NCI-H345 treated with DMSO at 0.1 percent for 48 hours (cell line): ENCODE data around the gene TRAF1.

Experiments used
- DNase-seq: peaks from one replicate; lab custom pipeline; 2025; ENCODE audit not compliant: unreplicated experiment; lab: John Stamatoyannopoulos, UW

The TRAF1 gene

GRCh38 chr9:120941046-120941770 is 14.6 kb upstream of the TRAF1 start:
- no peak for DNase-seq

- DNase-seq = no peak
Measured at GRCh38 chr9:120940573-120940972, 14.0 kb upstream of the TRAF1 start.

- DNase-seq = no peak
Measured at GRCh38 chr9:120938851-120939250, 12.3 kb upstream of the TRAF1 start.

GRCh38 chr9:120937596-120937995 is 11.0 kb upstream of the TRAF1 start:
- no peak for DNase-seq

GRCh38 chr9:120937127-120937526 is 10.5 kb upstream of the TRAF1 start:
- no peak for DNase-seq

GRCh38 chr9:120936764-120937122 is 10.1 kb upstream of the TRAF1 start:
- DNase-seq = no peak

GRCh38 chr9:120936011-120936763 is 9.6 kb upstream of the TRAF1 start:
- DNase-seq = peak; percentile 59

- peak; percentile 78 for DNase-seq
Measured at GRCh38 chr9:120935383-120935857, 8.8 kb upstream of the TRAF1 start.

- DNase-seq = no peak
Measured at GRCh38 chr9:120934281-120934680, 7.7 kb upstream of the TRAF1 start.

GRCh38 chr9:120933310-120934055 is 6.9 kb upstream of the TRAF1 start:
- DNase-seq = no peak

- DNase-seq = no peak
Measured at GRCh38 chr9:120932086-120932823, 5.7 kb upstream of the TRAF1 start.

- no peak for DNase-seq
Measured at GRCh38 chr9:120931231-120932085, 4.9 kb upstream of the TRAF1 start.

GRCh38 chr9:120929229-120929791 is 2.7 kb upstream of the TRAF1 start:
- no peak for DNase-seq

GRCh38 chr9:120928483-120929228 is 2.1 kb upstream of the TRAF1 start:
- DNase-seq = peak; percentile 33

- DNase-seq = no peak
Measured at GRCh38 chr9:120928015-120928482, 1.5 kb upstream of the TRAF1 start.

GRCh38 chr9:120927269-120928014 is 846 bp upstream of the TRAF1 start:
- DNase-seq = no peak

- no peak for DNase-seq
Measured at GRCh38 chr9:120925535-120926396, 830 bp downstream of the TRAF1 start.
